ENCODE measurements around the gene DBN1. TPM values are rescaled to one million over a fixed set of nuclear protein-coding genes. Genes with fewer than 3 reads are reported as not detected.

DBN1 gene
- total RNA-seq, 2 experiments from 2014 or later, result 12.1 to 15.9 TPM

- peak; percentile 44 for DNase-seq
- H3K9me3 Mint-ChIP-seq, result no peaks in the 10 kb centered on the region
- H3K27ac Mint-ChIP-seq, result peak overlapping the region; percentile 84
- intact Hi-C loops (cut with micrococcal nuclease), result loop anchor here (2.0 kb wide), 1 partner anchor 18 kb away; the partner anchor contains the start of gene PDLIM7
- no peak overlapping the region for H3K4me3 Mint-ChIP-seq
- peaks cover 27% of the 10 kb centered on the region for H3K4me1 Mint-ChIP-seq (ENCODE audit: low read depth)
- ChIA-PET POLR2A (interaction anchor here (1.3 to 1.4 kb wide), 2 partner anchors 23 to 45 kb away, joined by 4 read pairs; no protein-coding TSS in a partner anchor), CTCF (interaction anchor here (0.8 to 2.6 kb wide), 6 partner anchors 19 to 88 kb away, joined by 3 to 7 read pairs (median 5); no protein-coding TSS in a partner anchor)
- H3K36me3 Mint-ChIP-seq, result peaks cover 2% of the 10 kb centered on the region
- peaks cover 3% of the 10 kb centered on the region for H3K27me3 Mint-ChIP-seq
Observed at GRCh38 chr5:177478711-177479646, 5.5 kb upstream of the DBN1 start.

DNA sequence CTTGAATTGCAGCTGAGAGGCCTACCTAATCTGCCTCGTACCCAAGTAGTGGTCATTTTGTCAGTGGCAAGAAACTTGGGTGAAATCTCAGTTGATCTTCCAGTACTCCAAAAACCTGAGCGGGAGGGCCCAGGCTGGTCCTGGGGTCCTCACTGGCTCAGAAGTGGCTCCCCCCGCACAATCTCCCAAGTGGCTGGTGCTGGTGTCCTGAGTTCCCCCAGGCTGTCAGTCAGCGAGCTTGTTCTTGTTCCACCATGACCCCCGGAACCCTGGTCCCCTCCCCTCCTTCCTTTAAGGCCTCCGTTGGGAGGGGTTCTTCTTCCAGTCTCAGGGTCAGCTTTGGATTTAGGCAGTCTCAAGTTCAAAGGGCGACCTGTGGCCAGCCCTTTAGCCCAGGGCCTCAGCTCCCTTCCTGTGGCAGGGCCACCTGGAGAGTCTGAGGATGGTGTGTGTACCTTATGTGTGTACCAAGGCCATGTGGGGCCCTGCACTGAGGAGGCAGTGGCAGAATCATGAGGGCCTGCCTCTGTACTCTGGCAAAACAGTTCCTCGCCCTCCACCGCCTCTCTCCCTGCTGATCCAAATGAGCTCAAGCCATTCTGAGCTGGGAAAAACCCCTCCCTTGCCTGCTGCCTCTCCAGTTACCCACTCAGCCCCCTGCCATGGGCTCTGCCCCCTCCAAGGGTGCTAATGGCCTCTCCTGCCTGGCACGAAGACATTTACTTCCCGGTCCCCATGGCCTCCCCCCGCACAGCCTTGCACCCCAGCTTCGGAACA is 4.5 kb upstream of the DBN1 start:
- POLR2A ChIA-PET, result interaction anchor here (0.6 to 1.4 kb wide), 3 partner anchors 22 to 56 kb away, joined by 3 to 4 read pairs (median 4); no protein-coding TSS in a partner anchor
- H3K4me1 Mint-ChIP-seq (ENCODE audit: low read depth), result peaks cover 28% of the 10 kb centered on the region
- H3K9me3 Mint-ChIP-seq, result no peaks in the 10 kb centered on the region
- DNase-seq, result no peak
- peak overlapping the region; percentile 84 for H3K27ac Mint-ChIP-seq
- peaks cover 2% of the 10 kb centered on the region for H3K36me3 Mint-ChIP-seq
- CTCF ChIA-PET, result interaction anchor here (0.6 to 2.6 kb wide), 11 partner anchors 18 to 168 kb away, joined by 3 to 7 read pairs (median 3); no protein-coding TSS in a partner anchor
- H3K27me3 Mint-ChIP-seq, result peaks cover 5% of the 10 kb centered on the region
- intact Hi-C loops (cut with micrococcal nuclease), result loop anchor here (2.0 kb wide), 1 partner anchor 19 kb away; the partner anchor contains the start of gene PDLIM7
- H3K4me3 Mint-ChIP-seq, result no peak overlapping the region

DNA sequence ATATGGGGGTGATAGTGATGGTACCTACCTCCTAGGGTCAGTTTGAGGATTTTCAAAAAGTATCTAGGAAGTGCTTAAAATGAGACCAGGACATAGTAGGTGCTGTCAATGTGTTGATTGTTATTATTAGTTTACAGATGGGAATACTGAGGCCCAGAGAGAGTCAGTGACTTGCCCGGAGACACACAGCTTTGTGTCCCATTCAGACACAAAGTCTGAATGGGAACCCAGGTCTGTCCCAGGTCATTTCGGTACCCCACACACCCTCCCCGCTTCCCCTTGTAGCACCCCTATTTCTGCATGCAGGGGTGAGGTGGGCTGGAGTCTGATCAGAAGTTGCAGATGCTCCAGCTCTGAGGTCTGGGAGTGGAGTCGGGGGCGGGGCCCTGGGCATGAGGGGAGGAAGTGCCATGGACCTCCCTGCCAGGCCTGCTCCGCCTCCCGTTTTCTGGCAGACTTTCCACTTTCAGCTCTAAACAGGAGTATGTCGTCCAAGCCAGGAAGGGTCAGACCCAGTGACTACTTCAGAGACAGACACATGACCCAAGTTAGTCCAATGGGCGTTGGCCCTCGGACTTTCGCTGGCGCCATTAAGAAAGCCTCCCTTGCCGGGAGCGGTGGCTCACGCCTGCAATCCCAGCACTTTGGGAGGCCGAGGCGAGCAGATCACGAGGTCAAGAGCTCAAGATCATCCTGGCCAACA is 3.2 kb upstream of the DBN1 start:
- H3K4me1 Mint-ChIP-seq (ENCODE audit: low read depth), result peaks cover 32% of the 10 kb centered on the region
- intact Hi-C loops (cut with micrococcal nuclease), result no loop called here
- H3K36me3 Mint-ChIP-seq, result peaks cover 2% of the 10 kb centered on the region
- ChIA-PET POLR2A (interaction anchor here (1.0 kb wide), 1 partner anchor 19 kb away, joined by 3 read pairs; no protein-coding TSS in a partner anchor), CTCF (interaction anchor here (0.8 to 1.8 kb wide), 4 partner anchors 19 to 167 kb away, joined by 3 to 5 read pairs (median 4); no protein-coding TSS in a partner anchor)
- H3K9me3 Mint-ChIP-seq, result no peaks in the 10 kb centered on the region
- H3K27me3 Mint-ChIP-seq, result peaks cover 5% of the 10 kb centered on the region
- H3K27ac Mint-ChIP-seq, result no peak overlapping the region
- no peak for DNase-seq
- no peak overlapping the region for H3K4me3 Mint-ChIP-seq

- no peak overlapping the region for H3K27ac Mint-ChIP-seq
- no peak overlapping the region for H3K4me3 Mint-ChIP-seq
- peaks cover 2% of the 10 kb centered on the region for H3K36me3 Mint-ChIP-seq
- intact Hi-C loops (cut with micrococcal nuclease), result no loop called here
- no peaks in the 10 kb centered on the region for H3K9me3 Mint-ChIP-seq
- ChIA-PET POLR2A (interaction anchor here (1.0 kb wide), 1 partner anchor 20 kb away, joined by 3 read pairs; no protein-coding TSS in a partner anchor), CTCF (interaction anchor here (0.8 to 1.8 kb wide), 2 partner anchors 18 to 166 kb away, joined by 4 to 5 read pairs; no protein-coding TSS in a partner anchor)
- H3K27me3 Mint-ChIP-seq, result peaks cover 5% of the 10 kb centered on the region
- H3K4me1 Mint-ChIP-seq (ENCODE audit: low read depth), result peaks cover 34% of the 10 kb centered on the region
- DNase-seq, result no peak
Observed at GRCh38 chr5:177475563-177476427, 2.4 kb upstream of the DBN1 start.

- Mint-ChIP-seq H3K27ac (no peak overlapping the region), H3K4me1 (ENCODE audit: low read depth) (peaks cover 33% of the 10 kb centered on the region), H3K4me3 (no peak overlapping the region), H3K27me3 (peaks cover 5% of the 10 kb centered on the region), H3K9me3 (no peaks in the 10 kb centered on the region), H3K36me3 (peaks cover 2% of the 10 kb centered on the region)
- intact Hi-C loops (cut with micrococcal nuclease), result no loop called here
- CTCF ChIA-PET, result interaction anchor here (1.2 kb wide), 1 partner anchor 85 kb away, joined by 3 read pairs; no protein-coding TSS in a partner anchor
- POLR2A ChIA-PET, result interaction anchor here (2.2 kb wide), 1 partner anchor 19 kb away, joined by 6 read pairs; no protein-coding TSS in a partner anchor
- no peak for DNase-seq
Observed at GRCh38 chr5:177474846-177475562, 1.6 kb upstream of the DBN1 start.

- Mint-ChIP-seq H3K4me3 (peak overlapping the region; percentile 60), H3K27ac (no peak overlapping the region), H3K36me3 (peaks cover 2% of the 10 kb centered on the region), H3K9me3 (no peaks in the 10 kb centered on the region), H3K4me1 (ENCODE audit: low read depth) (peaks cover 27% of the 10 kb centered on the region), H3K27me3 (peaks cover 5% of the 10 kb centered on the region)
- ChIA-PET CTCF (interaction anchor here (1.2 to 5.1 kb wide), 2 partner anchors 71 to 84 kb away, joined by 3 to 24 read pairs; no protein-coding TSS in a partner anchor), POLR2A (interaction anchor here (2.2 kb wide), 1 partner anchor 19 kb away, joined by 6 read pairs; no protein-coding TSS in a partner anchor)
- intact Hi-C loops (cut with micrococcal nuclease), result no loop called here
- no peak for DNase-seq
Observed at GRCh38 chr5:177474002-177474476, 605 bp upstream of the DBN1 start.

DNA sequence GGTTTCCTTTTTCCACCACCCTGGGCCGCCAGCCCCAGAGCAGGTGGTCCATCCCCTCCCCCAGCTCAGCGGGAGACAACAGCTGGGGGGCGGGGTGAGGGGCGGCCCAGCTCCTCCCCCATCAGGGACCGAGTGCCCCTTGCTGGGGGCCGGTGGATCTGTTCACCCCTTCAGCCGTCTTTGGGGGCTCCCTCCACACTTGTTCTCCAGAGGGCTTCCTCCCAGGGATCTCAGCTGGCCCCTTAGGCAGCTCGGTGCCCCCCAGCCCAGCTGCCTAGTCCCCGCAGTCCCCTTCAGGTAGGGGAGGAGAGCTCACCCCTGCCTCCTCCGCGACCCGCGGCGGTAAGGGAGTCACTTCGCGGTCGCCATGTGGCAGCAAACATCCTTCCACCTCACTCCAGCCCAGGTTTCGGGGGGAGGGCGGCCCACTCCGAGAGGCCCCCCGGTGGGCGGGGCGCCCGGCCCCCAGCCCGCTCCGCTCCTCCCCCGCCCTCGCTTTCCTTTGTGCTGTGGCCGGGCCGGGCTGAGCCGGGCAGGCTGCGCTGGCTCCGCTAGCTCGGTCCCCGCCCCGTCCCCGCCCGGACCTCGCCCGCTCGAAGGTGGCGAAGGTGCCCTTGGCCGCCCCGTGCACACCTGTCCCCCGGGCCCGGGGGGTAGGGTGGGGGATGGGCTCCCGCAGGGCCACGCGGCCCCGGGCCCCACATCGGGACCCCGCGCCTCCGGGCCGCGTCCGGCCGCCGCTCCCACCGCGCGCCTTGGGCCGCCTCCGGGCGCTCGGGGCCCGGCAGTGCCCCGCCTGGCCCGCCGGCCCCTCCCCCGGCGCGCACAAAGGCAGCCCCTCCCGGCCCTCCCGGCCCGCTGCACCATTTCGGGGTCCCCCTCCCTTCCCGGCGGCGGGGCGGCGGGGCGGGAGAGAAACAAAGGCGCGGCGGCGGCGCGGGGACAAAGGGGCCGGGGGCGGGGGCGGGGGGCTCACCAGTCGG is 683 bp downstream of the DBN1 start:
- peaks cover 5% of the 10 kb centered on the region for H3K27me3 Mint-ChIP-seq
- POLR2A ChIA-PET, result interaction anchor here (0.6 to 2.2 kb wide), 3 partner anchors 17 to 584 kb away, joined by 3 to 6 read pairs (median 3); no protein-coding TSS in a partner anchor
- DNase-seq, result peak; percentile 74
- H3K27ac Mint-ChIP-seq, result no peak overlapping the region
- peak overlapping the region; percentile 64 for H3K4me3 Mint-ChIP-seq
- intact Hi-C loops (cut with micrococcal nuclease), result loop anchor here (2.0 kb wide), 1 partner anchor 16 kb away; no protein-coding TSS in a partner anchor
- H3K4me1 Mint-ChIP-seq (ENCODE audit: low read depth), result peaks cover 22% of the 10 kb centered on the region
- CTCF ChIA-PET, result interaction anchor here (0.8 to 5.1 kb wide), 10 partner anchors 9 to 164 kb away, joined by 3 to 24 read pairs (median 4); partner anchors contain the start of gene PDLIM7
- H3K9me3 Mint-ChIP-seq, result no peaks in the 10 kb centered on the region
- H3K36me3 Mint-ChIP-seq, result no peaks in the 10 kb centered on the region

GRCh38 chr5:177471610-177472356 is 1.7 kb downstream of the DBN1 start:
- intact Hi-C loops (cut with micrococcal nuclease), result loop anchor here (2.0 kb wide), 1 partner anchor 15 kb away; no protein-coding TSS in a partner anchor
- H3K4me1 Mint-ChIP-seq (ENCODE audit: low read depth), result peaks cover 22% of the 10 kb centered on the region
- no peaks in the 10 kb centered on the region for H3K36me3 Mint-ChIP-seq
- ChIA-PET POLR2A (interaction anchor here (0.6 to 1.1 kb wide), 3 partner anchors 8 to 585 kb away, joined by 3 read pairs; no protein-coding TSS in a partner anchor), CTCF (interaction anchor here (0.7 to 5.1 kb wide), 12 partner anchors 8 to 163 kb away, joined by 3 to 24 read pairs (median 4); partner anchors contain the start of gene PDLIM7)
- peak; percentile 24 for DNase-seq
- H3K27ac Mint-ChIP-seq, result no peak overlapping the region
- no peaks in the 10 kb centered on the region for H3K9me3 Mint-ChIP-seq
- H3K27me3 Mint-ChIP-seq, result peaks cover 5% of the 10 kb centered on the region
- peak overlapping the region; percentile 12 for H3K4me3 Mint-ChIP-seq

Data from activated CD4-positive, alpha-beta memory T cell treated with anti-CD3 and anti-CD28 coated beads for 36 hours (primary cell).